B cell (primary cell): ENCODE results near the gene WNK1. TPM values are rescaled to one million over a fixed set of nuclear protein-coding genes. Genes with fewer than 3 reads are reported as not detected.

Source experiments
- ATAC-seq: fragments of 200-7000 bp; cut with Tn5 transposase; one replicate; pipeline ENCODE4 v1.10.0; 2021; ENCODE audit warnings: low read depth, mild to moderate bottlenecking, moderate number of reproducible peaks, moderate library complexity
- CTCF ChIA-PET: fragments of 350-600 bp; sonication (Branson Sonifier 250); formaldehyde crosslinking; loops from one replicate; lab custom pipeline; 2021; ENCODE audit warnings: antibody characterized with exemption, inconsistent platforms; lab: Charles Lee
- POLR2A ChIA-PET: fragments of 350-600 bp; sonication (Branson Sonifier 250); formaldehyde crosslinking; loops from one replicate; lab custom pipeline; 2021; ENCODE audit warnings: antibody characterized with exemption; lab: Charles Lee
- DNase-seq: peaks from one replicate; pipeline ENCODE4 v3.0.0; 2013
- H2AFZ ChIP-seq: 2 replicates; pipeline ENCODE4 v1.6.1; 2012; ENCODE audit warnings: mild to moderate bottlenecking, low read depth, low read length; ENCODE audit not compliant: insufficient read depth, poor library complexity, severe bottlenecking
- H3K27ac ChIP-seq, 2 donors: 1 replicate in 1 of 2; 2 replicates in 1 of 2; pipeline ENCODE4 v1.5.1; 2012 to 2013; ENCODE audit warnings: low read length in 2 of 2, mild to moderate bottlenecking in 2 of 2, moderate library complexity in 1 of 2
- H3K27me3 ChIP-seq, 4 experiments: fragments of 200-600 bp in 1 of 4; sonication (generic) in 1 of 4; replicated peaks in 1 of 4; 1 replicate in 2 of 4; 2 replicates in 2 of 4; pipeline versions ENCODE4 v1.6.1 to v1.7.0; 2013 to 2016; ENCODE audit warnings: low read length in 3 of 4, mild to moderate bottlenecking in 2 of 4, mixed read lengths in 1 of 4, moderate library complexity in 1 of 4; ENCODE audit not compliant: insufficient read depth in 4 of 4, control insufficient read depth in 3 of 4; ENCODE audit errors: control extremely low read depth in 1 of 4
- H3K36me3 ChIP-seq, 2 experiments: replicated peaks in 1 of 2; 1 replicate in 1 of 2; 2 replicates in 1 of 2; pipeline versions ENCODE4 v1.6.1 to v1.7.1; 2013; ENCODE audit warnings: low read length in 1 of 2; ENCODE audit not compliant: insufficient read depth in 2 of 2, control insufficient read depth in 1 of 2; ENCODE audit errors: control extremely low read depth in 1 of 2, extremely low read depth in 1 of 2
- H3K4me1 ChIP-seq, 2 donors: fragments of 200-600 bp in 1 of 2; sonication (generic) in 1 of 2; 1 replicate in 1 of 2; 2 replicates in 1 of 2; pipeline versions ENCODE4 v1.5.1 to v1.6.1; 2013 to 2017; ENCODE audit warnings: low read length in 2 of 2; ENCODE audit not compliant: control insufficient read depth in 2 of 2, insufficient read depth in 2 of 2
- H3K4me2 ChIP-seq: replicated peaks from 2 replicates; pipeline ENCODE3; 2012; ENCODE audit warnings: mild to moderate bottlenecking, low read depth, low read length; ENCODE audit not compliant: poor library complexity, severe bottlenecking
- H3K4me3 ChIP-seq, 5 experiments: fragments of 200-600 bp in 1 of 5; sonication (generic) in 1 of 5; 1 replicate in 3 of 5; 2 replicates in 2 of 5; pipeline versions ENCODE4 v1.5.1 to v1.7.0; 2011 to 2016; ENCODE audit warnings: low read length in 4 of 5, mild to moderate bottlenecking in 4 of 5, low read depth in 2 of 5, control low read depth in 1 of 5, moderate library complexity in 1 of 5; ENCODE audit not compliant: insufficient read depth in 1 of 5; ENCODE audit errors: control extremely low read depth in 1 of 5, extremely low read depth in 1 of 5
- H3K79me2 ChIP-seq: fragments of 200-600 bp; sonication (generic); one replicate; pipeline ENCODE4 v1.6.0; 2016; ENCODE audit warnings: low read length; ENCODE audit not compliant: control insufficient read depth, insufficient read depth
- H3K9ac ChIP-seq: fragments of 200-600 bp; sonication (generic); 2 replicates; pipeline ENCODE4 v1.6.1; 2017; ENCODE audit warnings: mild to moderate bottlenecking, low read length, moderate library complexity
- H3K9me3 ChIP-seq, 3 donors: one replicate each; pipeline versions ENCODE4 v1.6.1 to v1.7.1; 2013; ENCODE audit warnings: low read length in 2 of 3; ENCODE audit not compliant: control insufficient read depth in 2 of 3, insufficient read depth in 1 of 3; ENCODE audit errors: control extremely low read depth in 1 of 3
- H4K20me1 ChIP-seq: 2 replicates; pipeline ENCODE4 v1.6.0; 2012; ENCODE audit warnings: mild to moderate bottlenecking, low read length; ENCODE audit not compliant: insufficient read depth, control insufficient read depth, poor library complexity, severe bottlenecking
- H3K27ac Mint-ChIP-seq: one replicate; pipeline ENCODE4 v1.8.0; 2021; ENCODE audit warnings: mixed read lengths
- H3K27me3 Mint-ChIP-seq: one replicate; pipeline ENCODE4 v1.8.0; 2021; ENCODE audit warnings: mixed read lengths
- H3K4me1 Mint-ChIP-seq: one replicate; pipeline ENCODE4 v1.8.0; 2021; ENCODE audit warnings: mixed read lengths
- H3K4me3 Mint-ChIP-seq: one replicate; pipeline ENCODE4 v1.8.0; 2021; ENCODE audit warnings: mixed read lengths
- H3K9me3 Mint-ChIP-seq: one replicate; pipeline ENCODE4 v1.8.0; 2022; ENCODE audit warnings: mixed read lengths; ENCODE audit not compliant: insufficient read depth
- CTCF ChIP-seq: fragments of 200-600 bp; IDR thresholded peaks from one replicate; pipeline ENCODE4 v1.8.0; 2022; ENCODE audit warnings: antibody characterized with exemption, mild to moderate bottlenecking
- EZH2 ChIP-seq: IDR thresholded peaks from 2 replicates; pipeline ENCODE4 v1.6.1; 2012; ENCODE audit warnings: borderline replicate concordance, low read depth, mild to moderate bottlenecking, moderate library complexity, low read length; ENCODE audit not compliant: insufficient read depth, poor library complexity, severe bottlenecking
- WGBS: methylation state at CpG from one replicate; pipeline ENCODE4 v1.1.5; 2013; ENCODE audit warnings: missing lambda C conversion rate; ENCODE audit not compliant: insufficient coverage; 5-methylcytosine and 5-hydroxymethylcytosine counted together
- intact Hi-C: fragments of 100-400 bp; cut with micrococcal nuclease; formaldehyde crosslinking; loops from one replicate; pipeline ENCODE4 v1.10.0; 2022
- polyA plus RNA-seq: library from polyadenylated mRNA; depleted of rRNA; stranded (reverse); fragments of >200 nt; gene quantifications from 2 replicates; pipeline ENCODE4 v1.2.3, GENCODE V29; 2012
- total RNA-seq, 2 donors: library from RNA; stranded (reverse); fragments of 120-200 nt in 1 of 2; gene quantifications; 1 replicate in 1 of 2; 2 replicates in 1 of 2; pipeline versions ENCODE4 v1.2.3 to v1.2.4, GENCODE V29; 2013 to 2022

Gene WNK1
- total and polyA plus RNA-seq, 2 donors (not counting 1 experiment from before 2014, with no cell fraction given): 43.9 to 188 TPM

- H3K9me3 Mint-ChIP-seq: no peaks in the 10 kb centered on the region
- Histone ChIP-seq H3K27ac (no peak overlapping the region), H3K36me3 (peaks cover 2 to 61% of the 10 kb centered on the region in 2 experiments), H3K79me2 (no peaks in the 10 kb centered on the region), H3K4me1 (no peaks in the 10 kb centered on the region), H3K4me3 (no peak overlapping the region), H3K27me3 (no peaks in the 10 kb centered on the region), H3K4me2 (no peak overlapping the region), H3K9me3 (no peaks in the 10 kb centered on the region), H2AFZ (no peak overlapping the region), H3K9ac (no peak overlapping the region), H4K20me1 (no peaks in the 10 kb centered on the region)
- H3K4me3 Mint-ChIP-seq: no peak overlapping the region
- DNase-seq (no peak), ATAC-seq (no peak)
- no CpG with 5 or more reads among the region's 1 CpG for WGBS
- no peaks in the 10 kb centered on the region for H3K27me3 Mint-ChIP-seq
- ChIA-PET CTCF (interaction anchor here (1.0 to 1.1 kb wide), 2 partner anchors 49 to 84 kb away, joined by 3 read pairs; partner anchors contain the start of gene RAD52), POLR2A (no interaction called here)
- TF ChIP-seq CTCF (no peak), EZH2 (no peak)
- intact Hi-C loops: loop anchor here (5.0 to 10.0 kb wide), 2 partner anchors 33 to 51 kb away; no protein-coding TSS in a partner anchor
- no peak overlapping the region for H3K27ac Mint-ChIP-seq
- no peaks in the 10 kb centered on the region for H3K4me1 Mint-ChIP-seq
These were observed 113.2 kb downstream of the WNK1 start for GRCh38 chr12:865614-866013.

GRCh38 chr12:867905-868304 is 115.5 kb downstream of the WNK1 start:
- Mint-ChIP-seq H3K4me1 (no peaks in the 10 kb centered on the region), H3K27ac (no peak overlapping the region), H3K27me3 (no peaks in the 10 kb centered on the region), H3K9me3 (no peaks in the 10 kb centered on the region), H3K4me3 (no peak overlapping the region)
- peaks cover 1 to 54% of the 10 kb centered on the region in 2 experiments for H3K36me3 ChIP-seq
- no peak overlapping the region for H3K27ac ChIP-seq
- no peak overlapping the region for H3K9ac ChIP-seq
- no peak overlapping the region for H3K4me3 ChIP-seq
- no peaks in the 10 kb centered on the region for H3K79me2 ChIP-seq
- WGBS: 100% methylated on average over 5 of the region's 5 CpGs
- H3K9me3 ChIP-seq: no peaks in the 10 kb centered on the region
- H3K4me2 ChIP-seq: no peak overlapping the region
- POLR2A ChIA-PET: no interaction called here
- ATAC-seq (no peak), DNase-seq (no peak)
- H4K20me1 ChIP-seq: no peaks in the 10 kb centered on the region
- H2AFZ ChIP-seq: no peak overlapping the region
- CTCF ChIA-PET: interaction anchor here (1.9 kb wide), 1 partner anchor 292 kb away, joined by 5 read pairs; no protein-coding TSS in a partner anchor
- intact Hi-C loops: loop anchor here (5.0 to 10.0 kb wide), 2 partner anchors 36 to 53 kb away; no protein-coding TSS in a partner anchor
- H3K27me3 ChIP-seq: no peaks in the 10 kb centered on the region
- no peaks in the 10 kb centered on the region for H3K4me1 ChIP-seq
- no peak for TF ChIP-seq CTCF
- TF ChIP-seq EZH2: no peak
